ENCODE measurements around the gene QPCT.
"Not testable (repeated sequence)": the region's sequence is repeated elsewhere in the genome, so short reads cannot be mapped to it uniquely, and the experiment has no call there.

Gene QPCT

GRCh38 chr2:37400041-37400440 is 55.6 kb downstream of the QPCT start:
- Histone ChIP-seq H3K4me1 (ENCODE audit: control insufficient read depth in 1 of 2, insufficient read depth in 2 of 2, low read length in 2 of 2) (no peaks in the 10 kb centered on the region), H3K9me3 (ENCODE audit: control insufficient read depth in 1 of 2, low read length in 2 of 2) (no peaks in the 10 kb centered on the region), H3K27ac (ENCODE audit: low read depth, low read length) (no peak overlapping the region), H3K9ac (ENCODE audit: low read depth in 1 of 2, low read length in 2 of 2) (no peak overlapping the region), H3K27me3 (ENCODE audit: control insufficient read depth in 1 of 2, insufficient read depth in 2 of 2, low read length in 2 of 2) (no peaks in the 10 kb centered on the region), H3K4me3 (ENCODE audit: low read depth in 1 of 2, low read length in 2 of 2) (no peak overlapping the region), H3K36me3 (ENCODE audit: control insufficient read depth in 1 of 2, insufficient read depth in 2 of 2, low read length in 2 of 2) (no peaks in the 10 kb centered on the region)

GRCh38 chr2:37402636-37403035 is 58.2 kb downstream of the QPCT start:
- Histone ChIP-seq H3K9ac (ENCODE audit: low read depth in 1 of 2, low read length in 2 of 2) (no peak overlapping the region), H3K27ac (ENCODE audit: low read depth, low read length) (no peak overlapping the region), H3K27me3 (ENCODE audit: control insufficient read depth in 1 of 2, insufficient read depth in 2 of 2, low read length in 2 of 2) (no peaks in the 10 kb centered on the region), H3K4me1 (ENCODE audit: control insufficient read depth in 1 of 2, insufficient read depth in 2 of 2, low read length in 2 of 2) (no peaks in the 10 kb centered on the region), H3K9me3 (ENCODE audit: control insufficient read depth in 1 of 2, low read length in 2 of 2) (no peaks in the 10 kb centered on the region), H3K4me3 (ENCODE audit: low read depth in 1 of 2, low read length in 2 of 2) (no peak overlapping the region), H3K36me3 (ENCODE audit: control insufficient read depth in 1 of 2, insufficient read depth in 2 of 2, low read length in 2 of 2) (no peaks in the 10 kb centered on the region)

- H3K4me1 ChIP-seq (ENCODE audit: control insufficient read depth in 1 of 2, insufficient read depth in 2 of 2, low read length in 2 of 2): no peaks in the 10 kb centered on the region
- no peaks in the 10 kb centered on the region for H3K27me3 ChIP-seq (ENCODE audit: control insufficient read depth in 1 of 2, insufficient read depth in 2 of 2, low read length in 2 of 2)
- H3K9ac ChIP-seq (ENCODE audit: low read depth in 1 of 2, low read length in 2 of 2): no peak overlapping the region
- no peak overlapping the region for H3K27ac ChIP-seq (ENCODE audit: low read depth, low read length)
- H3K36me3 ChIP-seq (ENCODE audit: control insufficient read depth in 1 of 2, insufficient read depth in 2 of 2, low read length in 2 of 2): no peaks in the 10 kb centered on the region
- no peaks in the 10 kb centered on the region for H3K9me3 ChIP-seq (ENCODE audit: control insufficient read depth in 1 of 2, low read length in 2 of 2)
- H3K4me3 ChIP-seq (ENCODE audit: low read depth in 1 of 2, low read length in 2 of 2): no peak overlapping the region
Observed at GRCh38 chr2:37405781-37406180, 61.4 kb downstream of the QPCT start.

GRCh38 chr2:37412231-37412630 is 67.8 kb downstream of the QPCT start:
- Histone ChIP-seq H3K9me3 (ENCODE audit: control insufficient read depth in 1 of 2, low read length in 2 of 2) (no peaks in the 10 kb centered on the region), H3K4me1 (ENCODE audit: control insufficient read depth in 1 of 2, insufficient read depth in 2 of 2, low read length in 2 of 2) (no peaks in the 10 kb centered on the region), H3K27me3 (ENCODE audit: control insufficient read depth in 1 of 2, insufficient read depth in 2 of 2, low read length in 2 of 2) (no peaks in the 10 kb centered on the region), H3K36me3 (ENCODE audit: control insufficient read depth in 1 of 2, insufficient read depth in 2 of 2, low read length in 2 of 2) (no peaks in the 10 kb centered on the region), H3K4me3 (ENCODE audit: low read depth in 1 of 2, low read length in 2 of 2) (no peak overlapping the region), H3K9ac (ENCODE audit: low read depth in 1 of 2, low read length in 2 of 2) (no peak overlapping the region), H3K27ac (ENCODE audit: low read depth, low read length) (no peak overlapping the region)

- H3K27ac ChIP-seq (ENCODE audit: low read depth, low read length); H3K9me3 ChIP-seq (ENCODE audit: control insufficient read depth in 1 of 2, low read length in 2 of 2); H3K27me3 ChIP-seq (ENCODE audit: control insufficient read depth in 1 of 2, insufficient read depth in 2 of 2, low read length in 2 of 2): not testable (repeated sequence)
Observed at GRCh38 chr2:37413911-37414469, 69.6 kb downstream of the QPCT start.

GRCh38 chr2:37414470-37414949 is 70.1 kb downstream of the QPCT start:
- Histone ChIP-seq H3K4me1 (ENCODE audit: control insufficient read depth in 1 of 2, insufficient read depth in 2 of 2, low read length in 2 of 2) (no peaks in the 10 kb centered on the region), H3K27ac (ENCODE audit: low read depth, low read length) (no peak overlapping the region), H3K36me3 (ENCODE audit: control insufficient read depth in 1 of 2, insufficient read depth in 2 of 2, low read length in 2 of 2) (no peaks in the 10 kb centered on the region), H3K9me3 (ENCODE audit: control insufficient read depth in 1 of 2, low read length in 2 of 2) (no peaks in the 10 kb centered on the region), H3K4me3 (ENCODE audit: low read depth in 1 of 2, low read length in 2 of 2) (no peak overlapping the region), H3K9ac (ENCODE audit: low read depth in 1 of 2, low read length in 2 of 2) (no peak overlapping the region), H3K27me3 (ENCODE audit: control insufficient read depth in 1 of 2, insufficient read depth in 2 of 2, low read length in 2 of 2) (no peaks in the 10 kb centered on the region)

More at GRCh38 chr2:37413911-37414469, 69.6 kb downstream of the QPCT start:
- H3K9ac ChIP-seq (ENCODE audit: low read depth in 1 of 2, low read length in 2 of 2); H3K4me1 ChIP-seq (ENCODE audit: control insufficient read depth in 1 of 2, insufficient read depth in 2 of 2, low read length in 2 of 2); H3K36me3 ChIP-seq (ENCODE audit: control insufficient read depth in 1 of 2, insufficient read depth in 2 of 2, low read length in 2 of 2); H3K4me3 ChIP-seq (ENCODE audit: low read depth in 1 of 2, low read length in 2 of 2): not testable (repeated sequence)

GRCh38 chr2:37415128-37415820 is 70.8 kb downstream of the QPCT start:
- Histone ChIP-seq H3K9ac (ENCODE audit: low read depth in 1 of 2, low read length in 2 of 2) (no peak overlapping the region), H3K4me3 (ENCODE audit: low read depth in 1 of 2, low read length in 2 of 2) (no peak overlapping the region), H3K27me3 (ENCODE audit: control insufficient read depth in 1 of 2, insufficient read depth in 2 of 2, low read length in 2 of 2) (no peaks in the 10 kb centered on the region), H3K4me1 (ENCODE audit: control insufficient read depth in 1 of 2, insufficient read depth in 2 of 2, low read length in 2 of 2) (no peaks in the 10 kb centered on the region), H3K27ac (ENCODE audit: low read depth, low read length) (no peak overlapping the region), H3K9me3 (ENCODE audit: control insufficient read depth in 1 of 2, low read length in 2 of 2) (no peaks in the 10 kb centered on the region), H3K36me3 (ENCODE audit: control insufficient read depth in 1 of 2, insufficient read depth in 2 of 2, low read length in 2 of 2) (no peaks in the 10 kb centered on the region)

- no peak overlapping the region for H3K9ac ChIP-seq (ENCODE audit: low read depth in 1 of 2, low read length in 2 of 2)
- no peaks in the 10 kb centered on the region for H3K4me1 ChIP-seq (ENCODE audit: control insufficient read depth in 1 of 2, insufficient read depth in 2 of 2, low read length in 2 of 2)
- H3K4me3 ChIP-seq (ENCODE audit: low read depth in 1 of 2, low read length in 2 of 2): no peak overlapping the region
- H3K27me3 ChIP-seq (ENCODE audit: control insufficient read depth in 1 of 2, insufficient read depth in 2 of 2, low read length in 2 of 2): no peaks in the 10 kb centered on the region
- H3K36me3 ChIP-seq (ENCODE audit: control insufficient read depth in 1 of 2, insufficient read depth in 2 of 2, low read length in 2 of 2): no peaks in the 10 kb centered on the region
- H3K27ac ChIP-seq (ENCODE audit: low read depth, low read length): no peak overlapping the region
- H3K9me3 ChIP-seq (ENCODE audit: control insufficient read depth in 1 of 2, low read length in 2 of 2): no peaks in the 10 kb centered on the region
Observed at GRCh38 chr2:37417321-37417720, 72.9 kb downstream of the QPCT start.

- no peaks in the 10 kb centered on the region for H3K9me3 ChIP-seq (ENCODE audit: control insufficient read depth in 1 of 2, low read length in 2 of 2)
- H3K4me3 ChIP-seq (ENCODE audit: low read depth in 1 of 2, low read length in 2 of 2): no peak overlapping the region
- no peaks in the 10 kb centered on the region for H3K4me1 ChIP-seq (ENCODE audit: control insufficient read depth in 1 of 2, insufficient read depth in 2 of 2, low read length in 2 of 2)
- no peaks in the 10 kb centered on the region for H3K27me3 ChIP-seq (ENCODE audit: control insufficient read depth in 1 of 2, insufficient read depth in 2 of 2, low read length in 2 of 2)
- H3K27ac ChIP-seq (ENCODE audit: low read depth, low read length): no peak overlapping the region
- H3K9ac ChIP-seq (ENCODE audit: low read depth in 1 of 2, low read length in 2 of 2): no peak overlapping the region
- H3K36me3 ChIP-seq (ENCODE audit: control insufficient read depth in 1 of 2, insufficient read depth in 2 of 2, low read length in 2 of 2): no peaks in the 10 kb centered on the region
Observed at GRCh38 chr2:37418956-37419355, 74.5 kb downstream of the QPCT start.

GRCh38 chr2:37421686-37422085 is 77.3 kb downstream of the QPCT start:
- H3K4me1 ChIP-seq (ENCODE audit: control insufficient read depth in 1 of 2, insufficient read depth in 2 of 2, low read length in 2 of 2): no peaks in the 10 kb centered on the region
- no peak overlapping the region for H3K9ac ChIP-seq (ENCODE audit: low read depth in 1 of 2, low read length in 2 of 2)
- no peaks in the 10 kb centered on the region for H3K27me3 ChIP-seq (ENCODE audit: control insufficient read depth in 1 of 2, insufficient read depth in 2 of 2, low read length in 2 of 2)
- no peak overlapping the region for H3K4me3 ChIP-seq (ENCODE audit: low read depth in 1 of 2, low read length in 2 of 2)
- H3K27ac ChIP-seq (ENCODE audit: low read depth, low read length): no peak overlapping the region
- no peaks in the 10 kb centered on the region for H3K36me3 ChIP-seq (ENCODE audit: control insufficient read depth in 1 of 2, insufficient read depth in 2 of 2, low read length in 2 of 2)
- H3K9me3 ChIP-seq (ENCODE audit: control insufficient read depth in 1 of 2, low read length in 2 of 2): no peaks in the 10 kb centered on the region
